Medulla oblongata (tissue), 1 donor: Measurements from ENCODE around the gene SSBP3.
A peak's percentile ranks its signal among the peaks of the same experiment; 100 is the strongest.
"Not testable (repeated sequence)": the region's sequence is repeated elsewhere in the genome, so short reads cannot be mapped to it uniquely, and the experiment has no call there.

ENCODE experiments used
- DNase-seq: peaks from one replicate; pipeline ENCODE4 v3.0.0-alpha.2; 2015; ENCODE audit errors: extremely low spot score

SSBP3 gene

DNA sequence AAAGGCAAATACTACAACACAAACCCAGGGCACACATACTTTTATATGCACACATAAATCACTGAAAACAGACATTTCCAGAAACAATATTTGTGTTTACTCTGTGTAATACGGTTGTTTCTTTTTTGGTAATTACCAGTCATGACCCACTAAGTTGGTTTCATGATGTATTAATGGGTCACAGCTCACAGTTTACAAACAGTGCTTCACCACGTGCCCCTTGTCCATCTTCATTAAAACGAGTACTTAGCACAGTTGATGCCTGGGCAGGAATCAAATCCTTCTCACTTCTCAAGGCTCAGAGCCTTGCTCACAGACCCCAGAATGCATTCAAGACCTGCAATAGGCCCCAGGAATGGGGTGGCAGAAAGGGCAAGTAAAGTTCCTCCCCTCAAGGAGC is 13.8 kb downstream of the SSBP3 start:
- DNase-seq: no peak

DNA sequence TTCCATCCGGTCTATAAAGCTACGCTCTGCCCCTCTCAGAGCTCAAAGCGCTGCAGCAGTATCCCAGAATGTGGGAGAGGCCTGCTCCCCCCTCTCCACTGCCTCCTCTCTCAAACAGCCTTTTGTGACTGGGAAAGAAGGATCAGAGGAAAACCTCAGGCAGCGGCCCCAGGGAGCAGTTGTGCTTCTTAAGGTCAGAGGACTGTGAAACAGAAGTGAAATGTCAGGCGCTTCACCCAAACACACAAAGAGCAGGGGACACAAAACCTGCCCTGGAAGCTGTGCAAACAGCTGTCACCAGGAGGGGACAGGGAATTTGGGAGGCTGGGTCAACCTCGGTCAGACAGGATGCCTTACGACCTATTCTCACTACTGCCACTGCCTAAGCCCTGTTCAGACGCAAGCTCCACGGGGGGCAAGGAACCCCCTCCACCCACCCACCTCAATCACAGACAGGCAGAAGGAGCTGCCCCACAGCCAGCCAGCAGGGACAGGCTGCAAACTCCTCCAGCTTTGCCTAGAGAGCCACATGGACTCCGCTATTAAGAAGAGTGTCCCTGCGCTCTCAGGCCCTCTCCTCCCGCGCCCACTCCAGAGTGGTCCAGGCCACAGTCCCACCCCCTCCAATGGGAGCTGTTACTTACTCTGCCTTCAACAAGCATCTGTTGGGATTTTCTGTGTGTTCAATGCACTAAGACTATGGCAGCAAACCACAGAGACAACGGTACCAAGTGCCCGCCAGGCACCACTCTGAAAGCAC is 14.6 kb downstream of the SSBP3 start:
- no peak for DNase-seq

DNA sequence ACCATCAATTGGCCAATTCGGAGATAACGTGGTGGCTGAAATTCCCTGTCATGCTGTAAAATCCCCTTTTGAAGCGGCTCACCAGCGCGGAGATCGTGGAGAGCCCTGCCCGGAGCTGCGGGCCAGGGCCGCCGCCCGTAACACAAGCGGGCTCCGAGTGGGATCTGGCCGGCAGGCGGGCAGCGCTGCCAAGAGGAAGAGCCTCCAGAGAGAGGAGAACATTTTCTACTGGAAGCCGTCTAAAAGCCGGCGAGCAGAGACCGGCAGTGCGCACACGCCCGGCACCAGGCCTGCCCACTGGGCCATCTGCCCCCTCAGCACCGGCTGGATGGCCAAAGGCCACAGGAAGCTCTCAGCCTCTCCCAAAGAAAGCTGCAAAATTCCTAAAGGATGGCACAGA is 15.5 kb downstream of the SSBP3 start:
- peak; percentile 64 for DNase-seq

DNA sequence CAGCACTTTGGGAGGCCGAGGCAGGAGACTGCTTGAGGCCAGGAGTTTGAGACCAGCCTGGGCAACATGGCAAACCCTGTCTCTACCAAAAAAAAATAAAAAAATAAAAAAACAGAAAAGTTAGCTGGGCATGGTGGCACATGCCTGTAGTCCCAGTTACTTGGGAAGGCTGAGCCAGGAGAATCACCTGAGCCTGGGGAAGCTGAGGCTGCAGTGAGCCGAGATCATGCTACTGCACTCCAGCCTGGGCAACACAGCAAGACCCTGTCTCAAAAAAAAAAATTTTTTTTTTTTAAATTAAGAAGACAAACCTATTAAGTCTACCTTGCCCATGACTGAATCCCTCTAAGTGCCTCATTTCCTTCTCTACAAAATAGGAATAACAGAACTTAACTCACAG is 16.6 kb downstream of the SSBP3 start:
- not testable (repeated sequence) for DNase-seq

DNA sequence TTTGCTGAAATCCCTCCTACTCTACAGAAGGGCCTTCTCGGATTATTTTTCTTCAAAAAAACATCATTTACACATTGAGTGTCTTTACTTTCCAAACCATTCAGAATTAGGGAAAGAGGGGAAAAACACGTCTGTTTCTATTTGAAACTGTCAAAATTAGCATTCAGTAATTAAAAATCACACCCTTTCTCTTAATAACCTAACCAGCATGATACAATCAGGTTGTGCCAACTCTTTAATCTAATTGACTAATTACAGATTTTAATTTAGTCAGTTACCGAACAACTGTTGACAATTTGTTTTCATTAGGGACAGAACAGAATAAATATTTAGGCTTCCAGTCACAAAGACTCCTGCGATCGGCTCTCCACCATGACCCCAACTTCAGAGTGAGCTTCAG is 18.8 kb downstream of the SSBP3 start:
- DNase-seq: no peak

DNA sequence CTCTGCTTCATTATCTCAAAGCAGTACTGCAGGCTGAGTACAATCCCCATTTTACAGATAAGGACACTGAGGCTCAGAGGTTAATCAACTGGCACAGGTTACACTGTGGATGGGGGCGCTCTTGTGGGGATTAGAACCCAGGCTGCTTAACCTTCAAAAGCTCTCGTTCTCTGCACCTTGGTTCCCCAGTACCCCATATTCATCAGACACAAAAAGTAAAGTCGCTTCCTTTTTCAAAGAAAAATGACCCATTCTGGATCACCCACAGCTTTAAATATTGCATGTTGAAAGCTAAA is 20.5 kb downstream of the SSBP3 start:
- no peak for DNase-seq

DNA sequence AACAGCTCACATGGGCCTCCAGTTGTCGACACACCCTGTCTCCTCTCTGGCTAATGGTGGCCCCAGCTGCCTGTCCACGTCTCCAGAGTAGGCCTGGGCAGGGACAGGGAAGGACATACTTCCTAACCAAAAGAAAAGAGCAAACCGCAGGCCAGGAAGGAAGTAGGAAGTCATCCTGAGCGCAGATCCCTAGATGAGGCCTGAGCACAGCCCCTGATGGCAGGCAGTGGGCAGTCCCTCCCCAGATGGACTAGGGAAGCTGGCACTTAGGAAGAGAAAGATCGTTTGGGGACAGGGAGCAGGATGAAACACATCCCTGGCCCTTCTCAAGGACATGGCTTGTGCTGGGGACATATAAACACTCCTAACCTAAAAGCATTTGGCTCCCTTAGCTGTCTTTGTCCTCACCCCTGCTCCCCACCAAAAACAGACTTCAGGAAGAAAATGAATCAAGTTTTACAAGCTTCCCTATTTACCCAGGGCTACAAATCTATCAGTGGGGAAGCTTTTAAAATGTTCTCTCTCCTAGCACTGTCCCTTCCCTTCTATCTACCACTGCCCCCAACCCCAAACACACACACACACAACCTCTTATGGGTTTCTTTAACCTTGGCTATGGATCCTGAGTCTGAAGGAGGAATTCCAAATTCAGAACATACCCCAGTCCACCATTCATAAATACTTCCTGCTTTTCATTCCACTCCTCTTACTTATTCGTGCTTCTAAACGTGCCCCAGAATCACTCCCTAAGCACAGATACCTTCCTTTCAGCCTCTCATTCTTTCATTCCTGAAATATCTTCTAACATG is 21.1 kb downstream of the SSBP3 start:
- DNase-seq: no peak

DNA sequence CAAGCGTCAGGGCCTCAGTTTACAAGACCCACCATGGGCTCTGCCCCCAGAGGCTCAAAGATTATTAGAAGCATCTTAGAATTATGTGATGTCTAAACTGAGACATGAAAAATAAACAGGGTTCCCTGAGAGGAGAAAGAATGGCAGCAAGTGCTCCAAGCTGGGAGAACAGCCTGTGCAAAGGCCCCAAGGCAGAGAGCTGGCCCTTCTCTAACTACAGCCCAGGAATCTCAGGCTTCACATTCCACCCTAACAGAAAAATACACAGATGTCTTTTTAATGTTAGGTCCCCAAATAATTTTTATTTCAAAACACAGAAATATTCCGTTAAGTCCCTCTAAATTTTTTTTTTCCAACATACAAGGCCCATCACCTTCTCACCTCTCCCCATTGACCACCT is 21.7 kb downstream of the SSBP3 start:
- no peak for DNase-seq

DNA sequence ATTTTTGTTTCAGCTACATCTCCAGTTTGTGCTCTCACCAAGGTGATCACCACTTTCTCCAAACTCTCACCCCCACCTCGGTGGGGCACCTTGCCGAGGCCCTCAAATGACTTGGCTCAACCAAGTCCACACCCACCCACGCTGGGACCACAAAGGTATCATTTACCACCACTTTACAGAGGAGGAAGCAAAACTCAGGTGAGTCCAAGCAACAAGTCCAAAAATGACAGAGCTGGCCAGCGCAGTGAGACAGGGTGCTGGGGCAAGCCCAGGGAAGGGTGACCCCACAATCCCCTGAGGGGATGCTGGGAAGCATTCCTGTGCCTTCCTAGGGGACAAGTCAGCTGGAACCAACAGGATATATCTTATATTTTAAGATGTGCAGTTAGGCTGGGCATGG is 24.7 kb downstream of the SSBP3 start:
- no peak for DNase-seq

DNA sequence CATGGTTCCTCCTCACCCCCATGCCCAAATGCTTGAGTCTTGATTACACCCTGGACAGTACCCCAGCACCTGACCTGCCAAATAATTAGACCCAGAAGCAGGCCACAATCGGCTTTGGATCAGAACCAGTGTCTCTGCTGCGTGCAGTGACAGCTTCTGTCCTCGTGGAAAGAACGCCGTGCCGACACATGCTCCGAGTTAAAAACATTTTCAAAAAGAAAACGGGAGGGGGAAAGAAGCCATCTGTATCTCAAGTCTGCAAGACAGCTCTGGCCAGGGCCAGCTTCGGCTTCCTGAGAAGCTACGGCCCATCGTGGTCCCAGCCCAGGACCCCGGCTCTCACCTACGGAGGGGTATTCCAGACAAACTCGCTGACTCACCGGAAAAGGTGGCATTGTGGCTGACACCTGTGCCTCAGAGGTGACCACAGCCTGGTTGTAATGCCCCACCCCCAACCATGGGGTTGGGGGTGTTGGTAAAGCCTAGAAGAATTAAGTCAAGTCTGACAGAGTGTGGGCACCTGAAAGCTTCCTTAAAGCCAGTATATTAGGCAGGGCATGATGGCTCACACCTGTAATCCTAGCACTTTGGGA is 25.8 kb downstream of the SSBP3 start:
- no peak for DNase-seq

DNA sequence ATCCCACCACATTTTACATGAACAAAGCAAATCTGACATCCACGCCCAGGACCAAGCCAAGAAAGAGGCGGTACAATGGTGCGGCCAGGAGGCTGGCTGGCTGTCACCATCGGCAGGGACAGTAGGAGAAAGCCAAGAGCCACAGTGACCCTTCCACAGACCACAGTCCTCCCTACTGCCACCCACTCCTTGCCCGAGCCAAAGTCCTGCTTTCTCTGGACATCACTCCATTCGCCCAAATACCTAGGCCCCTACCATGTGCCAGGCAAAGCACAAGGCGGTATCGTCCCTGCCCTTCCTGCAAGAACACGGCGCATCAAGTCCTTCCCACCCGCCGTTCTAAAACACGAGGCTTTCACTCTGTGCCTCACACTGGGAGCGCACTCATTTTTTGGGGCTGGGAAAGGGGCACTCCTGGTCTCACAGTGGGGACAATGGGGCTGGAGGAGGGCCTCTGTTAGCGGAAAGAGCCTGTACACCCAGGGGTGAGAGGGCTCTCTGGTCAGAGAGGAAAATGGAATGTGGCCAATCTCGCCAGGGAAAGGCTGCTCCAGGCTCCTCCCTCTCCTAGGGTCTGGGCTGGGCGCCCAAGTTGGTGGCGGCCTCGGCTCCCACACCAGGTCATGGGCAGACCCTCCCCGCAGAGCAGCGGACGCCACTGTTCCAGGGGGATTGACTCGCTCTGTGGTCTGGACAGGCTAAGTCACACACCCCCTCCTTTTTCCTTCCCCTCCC is 26.5 kb downstream of the SSBP3 start:
- peak; percentile 48 for DNase-seq

DNA sequence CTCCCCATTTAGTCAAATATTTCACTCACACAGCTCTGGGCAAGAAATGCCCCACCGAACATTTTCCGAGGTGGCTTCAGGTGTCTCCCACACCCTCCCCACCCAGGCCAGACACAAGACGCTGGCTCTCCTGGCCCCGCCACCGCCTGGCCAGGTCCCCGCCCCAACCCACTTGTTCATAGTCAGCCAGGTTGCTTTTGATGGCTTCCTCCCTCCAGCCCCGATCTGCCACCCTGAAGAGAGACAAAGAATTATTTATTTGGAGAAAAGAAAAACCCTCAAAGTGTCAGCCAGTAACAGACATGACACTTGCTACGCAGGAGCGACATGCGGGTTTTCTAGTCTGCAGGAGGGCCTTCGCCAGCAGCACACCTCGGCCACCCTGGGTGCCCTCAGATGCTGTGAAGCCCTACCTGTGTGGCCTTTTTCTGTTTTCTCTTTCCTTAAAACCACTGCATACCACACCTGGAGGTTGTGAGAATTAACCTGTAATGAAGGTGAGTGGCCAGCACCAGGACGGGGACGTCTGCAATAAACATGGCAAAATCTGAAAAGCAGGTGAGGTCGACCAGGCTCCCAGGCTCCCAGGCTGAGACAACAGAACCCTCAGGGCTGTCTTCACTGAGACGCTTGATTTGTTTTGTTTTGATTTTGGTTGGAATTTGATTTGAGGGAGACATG is 27.2 kb downstream of the SSBP3 start:
- DNase-seq: no peak

DNA sequence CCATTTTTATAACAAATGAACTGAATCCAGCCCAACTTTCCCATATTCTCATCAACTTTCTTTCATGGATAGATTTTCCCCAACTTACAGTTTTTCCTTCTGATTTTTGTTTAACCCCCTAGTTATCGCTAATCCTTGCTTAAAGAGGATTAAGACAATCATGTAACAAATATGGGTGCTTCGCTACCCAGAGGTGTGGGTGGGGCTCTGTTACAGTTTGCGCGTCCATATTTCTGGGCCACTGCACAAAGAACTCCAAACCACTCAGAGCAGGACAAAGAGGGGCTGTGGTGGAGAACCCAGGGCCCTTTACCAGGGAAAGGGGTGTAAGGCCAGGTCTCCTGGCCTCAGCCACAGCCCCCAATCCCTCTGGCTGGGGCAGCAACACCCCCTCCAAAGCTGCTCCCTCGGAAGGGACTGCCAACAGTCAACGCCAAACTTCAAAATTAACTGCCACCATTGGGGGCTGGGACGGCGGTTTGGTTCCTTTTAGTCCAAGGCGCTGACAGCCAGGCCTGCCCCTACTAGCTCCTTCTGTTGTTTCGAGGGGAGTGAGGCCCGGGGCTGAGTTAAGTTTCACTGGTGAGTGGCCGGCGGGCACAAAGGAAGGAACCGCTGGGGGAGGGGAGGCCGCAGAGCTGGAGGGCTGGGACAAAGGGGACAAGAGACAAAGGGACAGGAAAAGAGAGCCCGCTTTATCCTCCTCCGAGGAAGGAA is 27.9 kb downstream of the SSBP3 start:
- DNase-seq: peak; percentile 63

DNA sequence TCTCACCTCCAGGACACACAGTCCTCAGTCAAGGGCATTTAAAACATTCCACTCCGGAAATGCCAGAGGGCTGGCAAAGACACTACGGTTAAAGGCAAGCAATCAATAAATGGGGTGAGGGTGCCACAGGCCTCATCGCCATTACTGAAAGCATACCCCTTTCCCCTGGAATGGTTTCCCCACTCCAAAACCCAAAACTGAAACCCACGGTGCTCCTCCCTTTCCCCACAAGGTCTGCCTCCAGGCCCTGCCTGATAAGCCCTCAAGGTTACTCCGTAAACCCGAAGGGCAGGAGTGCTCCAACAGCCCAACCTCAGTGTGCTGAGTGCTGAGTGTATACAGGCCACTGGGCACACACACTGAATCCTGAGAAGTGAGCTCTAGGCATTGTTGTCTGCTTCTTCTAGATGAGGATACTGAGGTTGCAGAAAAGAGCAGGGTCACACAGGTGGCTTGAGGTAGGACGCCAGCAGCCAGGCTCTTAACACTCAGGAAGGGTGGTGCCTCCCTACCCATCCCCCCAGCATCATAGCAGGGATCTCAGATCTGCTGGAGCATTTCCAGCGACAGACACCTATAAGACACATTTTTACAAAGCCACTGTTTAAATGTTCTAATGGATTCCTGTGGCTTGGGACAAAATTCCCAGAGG is 29.0 kb downstream of the SSBP3 start:
- no peak for DNase-seq

DNA sequence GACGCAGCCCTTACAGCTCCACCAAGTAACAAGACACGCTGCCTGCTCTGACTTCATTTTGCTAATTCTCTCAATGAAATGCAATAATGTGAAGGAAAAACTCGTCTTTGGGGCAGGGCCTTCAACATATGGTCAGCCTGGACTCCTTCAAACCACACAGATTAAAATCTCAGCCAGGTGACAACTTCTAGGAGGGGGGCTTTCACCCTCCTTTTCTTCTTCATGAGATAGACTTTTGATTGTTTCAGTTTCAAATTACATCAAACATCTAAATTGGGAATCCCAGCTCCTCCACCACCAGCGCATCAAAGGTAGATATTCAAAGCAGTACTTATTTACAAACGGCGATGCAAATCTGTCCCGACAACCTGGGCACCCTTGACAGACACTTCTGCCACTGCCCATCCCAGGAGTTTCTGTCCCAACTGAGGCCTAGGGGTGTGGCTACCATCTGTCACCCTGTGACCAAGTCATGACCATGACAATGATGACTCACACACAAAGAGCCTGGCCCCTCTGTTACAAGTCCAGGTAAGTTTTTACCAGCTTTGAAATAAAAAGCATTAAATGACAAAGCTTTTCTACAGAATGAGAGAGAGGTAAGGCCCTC is 29.7 kb downstream of the SSBP3 start:
- no peak for DNase-seq

DNA sequence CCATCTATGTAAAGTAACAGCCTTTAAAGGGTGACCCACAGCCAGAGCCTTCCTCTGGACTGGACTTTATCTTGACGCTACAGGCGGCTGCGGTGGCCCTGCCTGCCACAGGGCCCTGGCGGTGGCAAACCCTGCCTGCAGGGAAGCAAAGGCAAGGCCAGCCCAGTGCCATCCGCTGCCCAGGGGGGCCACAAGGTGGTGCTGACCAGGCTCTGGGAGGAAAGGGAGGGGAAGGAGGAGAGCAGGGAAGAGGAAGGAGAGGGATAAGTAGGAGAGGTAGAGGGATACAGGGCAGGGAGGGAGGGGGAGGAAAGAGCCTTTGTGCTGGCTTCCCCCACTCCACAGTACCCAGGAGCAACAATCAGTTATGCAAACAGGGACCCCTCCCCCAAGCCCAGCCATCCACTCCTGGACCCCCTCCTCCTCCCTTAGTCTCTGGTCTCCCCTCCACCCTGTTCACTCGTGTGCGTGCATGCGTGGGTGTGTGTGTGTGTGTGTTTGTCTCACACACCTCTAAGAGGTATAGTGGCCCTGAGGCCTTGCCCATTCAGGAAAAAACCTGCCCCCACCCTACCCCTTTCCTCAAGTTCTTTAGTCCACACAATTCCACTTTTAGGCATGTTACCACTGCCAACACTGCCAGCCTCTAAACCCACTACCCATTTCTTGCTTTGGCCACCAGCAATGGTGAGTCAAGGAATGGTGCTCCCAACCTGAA is 30.3 kb downstream of the SSBP3 start:
- no peak for DNase-seq

DNA sequence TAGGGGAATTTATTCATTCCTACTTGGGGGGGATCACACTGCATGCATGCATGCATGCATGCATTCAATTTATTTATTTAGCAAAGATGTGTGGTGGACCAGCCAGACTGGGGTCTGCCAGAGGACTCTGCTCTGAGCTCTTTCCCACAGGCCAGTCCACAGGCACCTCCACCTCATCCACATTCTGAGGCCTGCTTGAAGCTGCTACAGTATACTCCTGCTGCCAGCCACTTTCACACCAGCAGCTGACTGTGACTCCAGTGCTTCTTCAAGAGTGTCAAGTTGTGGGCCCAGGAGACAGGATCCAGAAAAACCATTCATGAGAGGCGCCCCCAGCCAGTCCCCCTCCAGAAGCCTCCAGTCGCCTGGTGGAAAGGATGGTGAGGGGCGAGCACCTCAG is 30.9 kb downstream of the SSBP3 start:
- no peak for DNase-seq

DNA sequence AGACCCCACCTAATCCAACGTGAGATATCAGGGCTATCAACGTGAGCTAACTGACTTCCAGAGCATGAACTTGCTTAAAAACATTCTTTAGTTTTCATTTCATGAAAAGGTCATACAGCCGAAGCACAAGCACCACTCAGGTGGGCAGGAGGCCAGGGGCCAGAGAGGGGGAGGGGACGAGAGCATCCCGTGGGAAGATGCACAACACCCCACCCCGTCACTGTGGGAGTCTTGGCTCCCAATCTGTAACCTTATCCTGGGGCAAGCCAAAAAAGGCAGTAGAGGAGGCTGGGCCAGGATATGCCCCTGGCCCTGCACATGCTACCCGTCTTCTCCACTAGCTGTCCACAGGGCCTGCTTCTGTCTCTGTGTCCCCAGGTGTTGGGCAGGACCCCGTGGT is 31.4 kb downstream of the SSBP3 start:
- DNase-seq: no peak

DNA sequence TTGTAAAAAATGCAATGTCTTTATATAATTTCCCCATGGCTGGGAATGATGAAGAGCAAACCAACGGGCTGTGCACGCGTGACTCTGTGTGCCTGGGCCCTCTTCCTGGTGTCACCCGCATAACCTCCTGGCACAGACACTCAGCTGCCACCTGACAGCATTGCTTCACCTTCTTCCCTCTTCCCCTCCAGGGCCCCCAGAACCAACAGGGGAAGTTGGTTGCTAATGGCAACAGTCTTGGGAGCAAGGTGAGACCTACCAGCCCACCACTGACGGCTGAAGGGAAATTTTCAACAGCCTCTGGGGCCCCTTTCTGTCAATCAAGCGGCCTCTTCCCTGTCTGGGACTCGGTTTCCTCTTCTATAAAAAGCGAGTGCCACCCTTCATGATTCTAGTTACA is 33.2 kb downstream of the SSBP3 start:
- no peak for DNase-seq

DNA sequence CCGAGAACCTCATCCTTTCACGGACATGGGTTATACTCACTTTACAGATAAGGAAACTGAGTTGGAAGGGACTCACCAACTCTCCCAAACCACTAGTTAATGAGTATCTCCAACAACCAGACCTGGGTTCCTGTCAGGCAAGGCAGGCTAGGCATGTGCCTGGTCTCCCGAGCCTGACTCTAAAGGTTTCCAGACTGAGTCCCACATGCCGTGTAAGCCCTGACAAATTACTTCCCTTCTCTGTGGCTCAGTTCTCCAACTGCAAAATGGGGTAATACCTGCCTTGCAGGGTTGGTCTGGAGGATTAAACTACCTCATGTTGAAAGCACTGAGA is 34.3 kb downstream of the SSBP3 start:
- DNase-seq: no peak
